GM20000 (cell line): ENCODE results near the gene ZMYM5.
"Not testable (repeated sequence)": the region's sequence is repeated elsewhere in the genome, so short reads cannot be mapped to it uniquely, and the experiment has no call there.

Experiments used
- DNase-seq: peaks from one replicate; pipeline ENCODE4 v3.0.0; 2012; ENCODE audit warnings: low spot score
- CTCF ChIP-seq: IDR thresholded peaks from 2 replicates; pipeline ENCODE4 v1.5.1; 2012; ENCODE audit warnings: mild to moderate bottlenecking, control low read depth; ENCODE audit errors: extremely low read depth, missing control alignments

The ZMYM5 gene

GRCh38 chr13:19817510-19818158, 45.8 kb downstream of the ZMYM5 start:
- no peak for TF ChIP-seq CTCF
- DNase-seq, result no peak

- TF ChIP-seq CTCF, result no peak
- DNase-seq, result no peak
Measured at GRCh38 chr13:19817106-19817505, 46.3 kb downstream of the ZMYM5 start.

- DNase-seq, result not testable (repeated sequence)
Measured at GRCh38 chr13:19815842-19816241, 47.6 kb downstream of the ZMYM5 start.

DNA sequence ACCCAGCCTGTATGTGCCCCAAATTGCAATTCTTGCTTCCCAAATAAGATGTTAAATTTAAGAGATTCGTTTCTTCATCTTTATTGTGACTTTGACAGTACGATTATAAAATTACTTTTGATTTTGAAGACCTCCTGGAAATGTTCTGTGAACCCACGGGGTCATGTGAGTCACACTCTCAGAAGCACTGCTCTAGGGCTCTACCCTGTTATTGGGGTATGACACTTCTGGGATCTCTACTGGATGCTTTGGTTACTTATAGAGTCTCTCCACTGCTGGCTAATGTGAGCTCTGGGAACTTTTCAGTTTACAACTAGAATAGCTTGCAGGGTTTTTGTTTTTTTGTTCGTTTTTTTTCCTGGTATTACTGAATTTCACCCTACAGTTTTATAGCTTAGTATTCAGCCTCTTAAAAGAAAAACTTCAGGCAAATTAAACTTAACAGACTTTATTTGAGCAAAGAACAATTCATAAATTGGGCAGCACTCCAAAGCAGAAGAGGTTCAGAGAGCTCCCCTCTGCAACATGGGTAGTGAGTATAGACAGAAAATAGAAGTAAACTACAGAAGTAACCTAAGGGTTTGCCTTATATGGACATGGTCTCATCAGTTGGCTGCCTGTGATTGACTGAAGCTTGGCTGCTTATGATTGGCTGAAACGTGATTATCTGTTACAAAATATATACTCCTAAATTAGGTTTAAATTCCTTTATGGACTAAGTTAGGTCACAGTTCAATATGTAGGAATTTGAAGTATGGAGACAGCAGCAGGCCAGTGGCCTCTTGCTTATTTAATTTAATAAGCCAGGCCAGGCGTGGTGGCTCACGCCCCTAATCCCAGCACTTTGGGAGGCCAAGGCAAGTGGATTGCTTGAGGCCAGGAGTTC, 52.2 kb downstream of the ZMYM5 start:
- DNase-seq, result no peak
- TF ChIP-seq CTCF, result no peak

DNA sequence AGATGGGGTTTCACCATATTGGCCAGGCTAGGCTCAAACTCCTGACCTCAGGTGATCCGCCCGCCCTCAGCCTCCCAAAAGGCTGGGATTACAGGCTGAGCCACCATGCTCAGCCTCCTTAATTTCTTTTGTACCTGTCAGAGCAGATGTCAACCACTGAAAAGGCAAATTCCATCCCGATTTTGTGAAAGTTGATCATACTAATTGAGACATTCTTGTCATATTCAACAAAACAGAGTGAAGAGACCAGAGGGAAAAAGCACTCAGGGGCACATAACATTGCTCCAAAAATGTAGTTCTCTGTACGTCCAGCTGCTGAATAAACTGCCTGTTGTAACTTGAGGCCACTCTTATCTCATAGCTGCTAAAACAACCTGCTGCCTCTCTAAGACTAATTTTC, 53.3 kb downstream of the ZMYM5 start:
- no peak for DNase-seq
- no peak for TF ChIP-seq CTCF

- TF ChIP-seq CTCF, result no peak
- no peak for DNase-seq
Measured at GRCh38 chr13:19805765-19806164, 57.7 kb downstream of the ZMYM5 start.

- DNase-seq, result no peak
- TF ChIP-seq CTCF, result no peak
Measured at GRCh38 chr13:19795956-19796355, 67.5 kb downstream of the ZMYM5 start.
